ENCODE measurements around the gene NKTR.
"Not testable (repeated sequence)": the region's sequence is repeated elsewhere in the genome, so short reads cannot be mapped to it uniquely, and the experiment has no call there.

NKTR gene

GRCh38 chr3:42579346-42579745 is 21.1 kb upstream of the NKTR start:
- not testable (repeated sequence) for H3K27ac ChIP-seq (ENCODE audit: low read depth, low read length); H3K36me3 ChIP-seq (ENCODE audit: control insufficient read depth, insufficient read depth, low read length); H4K5ac ChIP-seq (ENCODE audit: low read length); H2BK120ac ChIP-seq (ENCODE audit: low read depth, low read length); H3K27me3 ChIP-seq (ENCODE audit: insufficient read depth, low read length, poor library complexity); DNase-seq; H2AK5ac ChIP-seq (ENCODE audit: low read length); H3K18ac ChIP-seq (ENCODE audit: low read length); H3K9ac ChIP-seq (ENCODE audit: low read length); H2BK5ac ChIP-seq (ENCODE audit: low read length); H3K4me3 ChIP-seq (ENCODE audit: low read length); H3K4ac ChIP-seq (ENCODE audit: low read depth, low read length); H3K23ac ChIP-seq (ENCODE audit: low read length); H4K8ac ChIP-seq (ENCODE audit: low read depth, low read length); H3K56ac ChIP-seq (ENCODE audit: low read length); H3K79me1 ChIP-seq (ENCODE audit: low read length); H3K79me2 ChIP-seq (ENCODE audit: control insufficient read depth, insufficient read depth, low read length); H3K4me2 ChIP-seq (ENCODE audit: low read length); H2BK15ac ChIP-seq (replicated peaks; ENCODE audit: low read depth); H3K4me1 ChIP-seq (ENCODE audit: control insufficient read depth, low read depth, low read length)
- no CpG with 5 or more reads among the region's 4 CpGs for WGBS (ENCODE audit: extremely low coverage, insufficient coverage, low lambda C conversion rate)

- Histone ChIP-seq H3K4me2 (ENCODE audit: low read length) (peak overlapping the region; percentile 67), H2AK5ac (ENCODE audit: low read length) (no peak overlapping the region)
- no CpG with 5 or more reads among the region's 11 CpGs for WGBS (ENCODE audit: extremely low coverage, insufficient coverage, low lambda C conversion rate)
Observed at GRCh38 chr3:42581400-42581708, 19.1 kb upstream of the NKTR start.

GRCh38 chr3:42581709-42582473 is 18.6 kb upstream of the NKTR start, which contains the start of gene SEC22C:
TSS of gene SEC22C (minus strand) at chr3:42581967. CDS start at chr3:42569046, 12,921 bp downstream.
- H3K4me3 ChIP-seq (ENCODE audit: low read length), result peak within 1 kb of the TSS; percentile 63
- H3K79me1 ChIP-seq (ENCODE audit: low read length), result peaks cover 5% of the 10 kb centered on the region
- peak; percentile 98 for DNase-seq
- H2BK5ac ChIP-seq (ENCODE audit: low read length), result no peak within 1 kb of the TSS
- peak within 1 kb of the TSS; percentile 42 for H4K8ac ChIP-seq (ENCODE audit: low read depth, low read length)
- peak within 1 kb of the TSS; percentile 70 for H3K4ac ChIP-seq (ENCODE audit: low read depth, low read length)
- H3K79me2 ChIP-seq (ENCODE audit: control insufficient read depth, insufficient read depth, low read length), result peaks cover 6% of the 10 kb centered on the region
- H3K36me3 ChIP-seq (ENCODE audit: control insufficient read depth, insufficient read depth, low read length), result no peaks in the 10 kb centered on the region
- H2BK120ac ChIP-seq (ENCODE audit: low read depth, low read length), result no peak within 1 kb of the TSS
- no peak within 1 kb of the TSS for H4K5ac ChIP-seq (ENCODE audit: low read length)
- H3K4me2 ChIP-seq (ENCODE audit: low read length), result peak within 1 kb of the TSS; percentile 77
- peak within 1 kb of the TSS; percentile 93 for H3K56ac ChIP-seq (ENCODE audit: low read length)
- H3K23ac ChIP-seq (ENCODE audit: low read length), result peak within 1 kb of the TSS; percentile 48
- H2BK15ac ChIP-seq (replicated peaks; ENCODE audit: low read depth), result no peak within 1 kb of the TSS
- no peaks in the 10 kb centered on the region for H3K27me3 ChIP-seq (ENCODE audit: insufficient read depth, low read length, poor library complexity)
- no peaks in the 10 kb centered on the region for H3K4me1 ChIP-seq (ENCODE audit: control insufficient read depth, low read depth, low read length)
- peak within 1 kb of the TSS; percentile 90 for H3K9ac ChIP-seq (ENCODE audit: low read length)
- H3K18ac ChIP-seq (ENCODE audit: low read length), result peak within 1 kb of the TSS; percentile 73
- peak within 1 kb of the TSS; percentile 91 for H3K27ac ChIP-seq (ENCODE audit: low read depth, low read length)
- WGBS (ENCODE audit: extremely low coverage, insufficient coverage, low lambda C conversion rate), result no CpG with 5 or more reads among the region's 77 CpGs
- H2AK5ac ChIP-seq (ENCODE audit: low read length), result no peak within 1 kb of the TSS

More at GRCh38 chr3:42581400-42581708, 19.1 kb upstream of the NKTR start:
- H3K79me2 ChIP-seq (ENCODE audit: control insufficient read depth, insufficient read depth, low read length), result peaks cover 6% of the 10 kb centered on the region
- H4K8ac ChIP-seq (ENCODE audit: low read depth, low read length), result peak overlapping the region; percentile 42
- H3K4me1 ChIP-seq (ENCODE audit: control insufficient read depth, low read depth, low read length), result no peaks in the 10 kb centered on the region
- no peaks in the 10 kb centered on the region for H3K36me3 ChIP-seq (ENCODE audit: control insufficient read depth, insufficient read depth, low read length)
- peak overlapping the region; percentile 90 for H3K9ac ChIP-seq (ENCODE audit: low read length)
- peak overlapping the region; percentile 63 for H3K4me3 ChIP-seq (ENCODE audit: low read length)
- no peak overlapping the region for H2BK5ac ChIP-seq (ENCODE audit: low read length)
- no peak for DNase-seq
- peak overlapping the region; percentile 70 for H3K4ac ChIP-seq (ENCODE audit: low read depth, low read length)
- H3K56ac ChIP-seq (ENCODE audit: low read length), result peak overlapping the region; percentile 93
- H2BK120ac ChIP-seq (ENCODE audit: low read depth, low read length), result no peak overlapping the region
- H3K27me3 ChIP-seq (ENCODE audit: insufficient read depth, low read length, poor library complexity), result no peaks in the 10 kb centered on the region
- no peak overlapping the region for H4K5ac ChIP-seq (ENCODE audit: low read length)
- H3K27ac ChIP-seq (ENCODE audit: low read depth, low read length), result peak overlapping the region; percentile 91
- H3K23ac ChIP-seq (ENCODE audit: low read length), result peak overlapping the region; percentile 48
- H2BK15ac ChIP-seq (replicated peaks; ENCODE audit: low read depth), result no peak overlapping the region
- H3K79me1 ChIP-seq (ENCODE audit: low read length), result peaks cover 5% of the 10 kb centered on the region
- peak overlapping the region; percentile 73 for H3K18ac ChIP-seq (ENCODE audit: low read length)

- Histone ChIP-seq H4K5ac (ENCODE audit: low read length) (no peak overlapping the region), H2BK120ac (ENCODE audit: low read depth, low read length) (no peak overlapping the region), H3K27me3 (ENCODE audit: insufficient read depth, low read length, poor library complexity) (no peaks in the 10 kb centered on the region), H3K4me2 (ENCODE audit: low read length) (peak overlapping the region; percentile 77), H3K79me2 (ENCODE audit: control insufficient read depth, insufficient read depth, low read length) (peaks cover 4% of the 10 kb centered on the region), H3K56ac (ENCODE audit: low read length) (peak overlapping the region; percentile 81), H2BK5ac (ENCODE audit: low read length) (no peak overlapping the region), H3K4ac (ENCODE audit: low read depth, low read length) (no peak overlapping the region), H4K8ac (ENCODE audit: low read depth, low read length) (no peak overlapping the region), H3K36me3 (ENCODE audit: control insufficient read depth, insufficient read depth, low read length) (no peaks in the 10 kb centered on the region), H2AK5ac (ENCODE audit: low read length) (no peak overlapping the region), H3K9ac (ENCODE audit: low read length) (peak overlapping the region; percentile 80), H3K4me1 (ENCODE audit: control insufficient read depth, low read depth, low read length) (no peaks in the 10 kb centered on the region), H2BK15ac (replicated peaks; ENCODE audit: low read depth) (no peak overlapping the region), H3K27ac (ENCODE audit: low read depth, low read length) (peak overlapping the region; percentile 42), H3K4me3 (ENCODE audit: low read length) (peak overlapping the region; percentile 63), H3K18ac (ENCODE audit: low read length) (no peak overlapping the region), H3K23ac (ENCODE audit: low read length) (no peak overlapping the region), H3K79me1 (ENCODE audit: low read length) (peaks cover 4% of the 10 kb centered on the region)
- no peak for DNase-seq
- WGBS (ENCODE audit: extremely low coverage, insufficient coverage, low lambda C conversion rate), result no CpG with 5 or more reads among the region's 3 CpGs
Observed at GRCh38 chr3:42582474-42583070, 17.9 kb upstream of the NKTR start.

- no peak for DNase-seq
- Histone ChIP-seq H3K36me3 (ENCODE audit: control insufficient read depth, insufficient read depth, low read length) (no peaks in the 10 kb centered on the region), H2BK5ac (ENCODE audit: low read length) (no peak overlapping the region), H3K56ac (ENCODE audit: low read length) (no peak overlapping the region), H3K4me1 (ENCODE audit: control insufficient read depth, low read depth, low read length) (peaks cover 4% of the 10 kb centered on the region), H3K9ac (ENCODE audit: low read length) (no peak overlapping the region), H3K4me3 (ENCODE audit: low read length) (no peak overlapping the region), H3K4me2 (ENCODE audit: low read length) (no peak overlapping the region), H2BK120ac (ENCODE audit: low read depth, low read length) (no peak overlapping the region), H4K5ac (ENCODE audit: low read length) (no peak overlapping the region), H3K18ac (ENCODE audit: low read length) (no peak overlapping the region), H3K4ac (ENCODE audit: low read depth, low read length) (no peak overlapping the region), H3K79me1 (ENCODE audit: low read length) (peaks cover 6% of the 10 kb centered on the region), H3K27me3 (ENCODE audit: insufficient read depth, low read length, poor library complexity) (no peaks in the 10 kb centered on the region), H2BK15ac (replicated peaks; ENCODE audit: low read depth) (no peak overlapping the region), H3K79me2 (ENCODE audit: control insufficient read depth, insufficient read depth, low read length) (peaks cover 8% of the 10 kb centered on the region), H3K27ac (ENCODE audit: low read depth, low read length) (no peak overlapping the region), H3K23ac (ENCODE audit: low read length) (no peak overlapping the region), H2AK5ac (ENCODE audit: low read length) (no peak overlapping the region), H4K8ac (ENCODE audit: low read depth, low read length) (no peak overlapping the region)
- WGBS (ENCODE audit: extremely low coverage, insufficient coverage, low lambda C conversion rate), result no CpG with 5 or more reads among the region's 5 CpGs
Observed at GRCh38 chr3:42588625-42589024, 11.9 kb upstream of the NKTR start.
